Adipocyte (in vitro differentiated cells): ENCODE results near the gene CHRND.
"Not testable (repeated sequence)": the region's sequence is repeated elsewhere in the genome, so short reads cannot be mapped to it uniquely, and the experiment has no call there.

Experiments
- DNase-seq: peaks from one replicate; pipeline ENCODE4 v3.0.0-alpha.2; 2015; ENCODE audit warnings: low read depth
- H3K27me3 ChIP-seq: replicated peaks from 2 replicates; pipeline ENCODE4 v1.7.0; 2013; ENCODE audit warnings: mild to moderate bottlenecking, low read length, moderate library complexity; ENCODE audit not compliant: control insufficient read depth, insufficient read depth
- H3K36me3 ChIP-seq: 2 replicates; pipeline ENCODE4 v1.7.0; 2013; ENCODE audit warnings: low read length, mild to moderate bottlenecking, moderate library complexity; ENCODE audit not compliant: control insufficient read depth, insufficient read depth, severe bottlenecking
- H3K4me1 ChIP-seq: 2 replicates; pipeline ENCODE4 v1.7.0; 2013; ENCODE audit warnings: mild to moderate bottlenecking, low read length, moderate library complexity; ENCODE audit not compliant: control insufficient read depth, insufficient read depth
- H3K4me3 ChIP-seq: 2 replicates; pipeline ENCODE4 v1.7.0; 2013; ENCODE audit warnings: mild to moderate bottlenecking, low read length, moderate library complexity
- H3K9ac ChIP-seq: 2 replicates; pipeline ENCODE4 v1.7.0; 2013; ENCODE audit warnings: mild to moderate bottlenecking, low read length, moderate library complexity
- H3K9me3 ChIP-seq: 2 replicates; pipeline ENCODE4 v1.7.0; 2013; ENCODE audit warnings: mild to moderate bottlenecking, low read length, moderate library complexity; ENCODE audit not compliant: control insufficient read depth

Gene CHRND

GRCh38 chr2:232523682-232524597 lies 2.0 kb upstream of the CHRND start:
- H3K9ac ChIP-seq, result no peak overlapping the region
- H3K36me3 ChIP-seq, result no peaks in the 10 kb centered on the region
- DNase-seq, result peak; percentile 51
- H3K4me3 ChIP-seq, result no peak overlapping the region
- peaks cover 2% of the 10 kb centered on the region for H3K4me1 ChIP-seq
- peaks cover 60% of the 10 kb centered on the region for H3K27me3 ChIP-seq
- H3K9me3 ChIP-seq, result no peaks in the 10 kb centered on the region

- no peak overlapping the region for H3K9ac ChIP-seq
- H3K27me3 ChIP-seq, result peaks cover 61% of the 10 kb centered on the region
- H3K36me3 ChIP-seq, result no peaks in the 10 kb centered on the region
- H3K4me3 ChIP-seq, result no peak overlapping the region
- no peak for DNase-seq
- no peaks in the 10 kb centered on the region for H3K9me3 ChIP-seq
- peaks cover 2% of the 10 kb centered on the region for H3K4me1 ChIP-seq
Measured at GRCh38 chr2:232524771-232525170, 1.2 kb upstream of the CHRND start.

- DNase-seq, result no peak
- peaks cover 60% of the 10 kb centered on the region for H3K27me3 ChIP-seq
Measured at GRCh38 chr2:232525199-232525598, 761 bp upstream of the CHRND start.

GRCh38 chr2:232526372-232526941 lies 497 bp downstream of the CHRND start:
- peaks cover 2% of the 10 kb centered on the region for H3K4me1 ChIP-seq
- no peak for DNase-seq
- no peak overlapping the region for H3K4me3 ChIP-seq
- peaks cover 55% of the 10 kb centered on the region for H3K27me3 ChIP-seq
- H3K9me3 ChIP-seq, result no peaks in the 10 kb centered on the region
- no peak overlapping the region for H3K9ac ChIP-seq
- no peaks in the 10 kb centered on the region for H3K36me3 ChIP-seq

More at GRCh38 chr2:232525199-232525598, 761 bp upstream of the CHRND start:
- no peaks in the 10 kb centered on the region for H3K36me3 ChIP-seq
- H3K9ac ChIP-seq, result no peak overlapping the region
- no peaks in the 10 kb centered on the region for H3K9me3 ChIP-seq
- peaks cover 2% of the 10 kb centered on the region for H3K4me1 ChIP-seq
- H3K4me3 ChIP-seq, result no peak overlapping the region

GRCh38 chr2:232527905-232528470 lies 2.0 kb downstream of the CHRND start:
- Histone ChIP-seq H3K9me3 (no peaks in the 10 kb centered on the region), H3K36me3 (no peaks in the 10 kb centered on the region), H3K4me1 (peaks cover 2% of the 10 kb centered on the region), H3K27me3 (peaks cover 47% of the 10 kb centered on the region), H3K4me3 (no peak overlapping the region), H3K9ac (no peak overlapping the region)
- no peak for DNase-seq

DNA sequence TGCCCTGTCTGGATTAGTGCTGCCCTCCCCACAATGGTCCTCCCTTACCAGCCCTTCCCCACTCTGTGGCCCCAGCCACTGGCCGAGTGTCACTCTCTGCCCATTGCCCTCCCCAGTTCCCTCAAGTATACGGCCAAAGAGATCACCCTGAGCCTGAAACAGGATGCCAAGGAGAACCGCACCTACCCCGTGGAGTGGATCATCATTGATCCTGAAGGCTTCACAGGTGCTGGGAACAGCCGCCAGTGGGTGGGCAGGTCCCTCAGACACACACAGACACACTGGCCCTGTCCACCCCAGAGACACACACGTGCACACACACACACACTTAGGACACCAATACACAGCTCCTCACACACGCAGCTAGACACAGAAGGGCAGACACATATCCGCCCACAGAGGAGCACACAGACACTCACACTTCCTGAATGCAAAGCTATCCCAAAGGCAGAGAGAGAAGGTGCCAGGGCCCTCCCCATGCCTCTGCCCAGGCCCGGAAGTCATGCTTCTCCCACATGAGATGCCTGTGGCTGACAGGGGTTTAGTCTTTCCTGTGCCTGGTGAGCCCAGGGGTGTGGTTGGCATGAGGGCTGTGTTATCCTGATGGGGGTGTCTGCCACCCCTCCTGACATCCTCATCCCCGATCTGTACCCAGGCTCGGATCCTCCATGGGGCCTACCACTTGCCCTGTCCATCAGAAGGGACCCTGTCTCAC lies 2.9 kb downstream of the CHRND start:
- no peaks in the 10 kb centered on the region for H3K9me3 ChIP-seq
- no peak overlapping the region for H3K4me3 ChIP-seq
- H3K4me1 ChIP-seq, result peaks cover 2% of the 10 kb centered on the region
- no peak for DNase-seq
- H3K36me3 ChIP-seq, result no peaks in the 10 kb centered on the region
- no peak overlapping the region for H3K9ac ChIP-seq
- peaks cover 41% of the 10 kb centered on the region for H3K27me3 ChIP-seq

- Histone ChIP-seq H3K9ac (no peak overlapping the region), H3K27me3 (peaks cover 37% of the 10 kb centered on the region), H3K4me3 (no peak overlapping the region), H3K9me3 (no peaks in the 10 kb centered on the region), H3K36me3 (no peaks in the 10 kb centered on the region), H3K4me1 (no peaks in the 10 kb centered on the region)
- no peak for DNase-seq
Measured at GRCh38 chr2:232529806-232530547, 4.0 kb downstream of the CHRND start.

DNA sequence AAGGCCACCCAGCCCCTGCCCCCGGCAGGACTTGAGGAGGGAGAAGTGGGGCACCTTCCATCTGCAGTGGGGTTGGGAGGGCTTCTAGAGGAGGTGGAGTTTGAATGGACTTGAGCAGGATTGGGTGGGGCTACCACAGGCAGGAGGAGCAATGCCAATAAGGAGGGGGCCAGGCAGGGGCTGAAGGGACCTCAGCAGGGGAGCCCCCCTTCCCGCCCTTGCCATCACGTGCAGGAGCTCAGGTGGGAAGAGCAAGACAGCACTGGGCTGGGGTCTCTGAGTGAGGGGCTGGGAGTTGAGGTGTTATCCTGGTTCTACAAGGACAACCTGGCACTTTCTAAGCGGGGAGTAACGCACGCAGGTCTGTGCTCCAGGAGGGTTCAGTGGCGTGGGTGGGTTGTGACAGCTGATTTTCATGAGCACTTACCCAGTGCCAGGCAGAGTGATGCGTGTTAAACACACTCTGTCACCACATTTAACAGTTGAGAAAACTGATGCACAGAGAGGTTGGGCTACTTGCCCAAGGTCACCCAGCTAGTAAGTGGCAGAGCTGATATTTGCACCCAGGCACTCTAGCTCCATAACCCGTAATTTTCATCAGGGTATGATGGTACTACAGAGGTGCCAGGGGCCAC lies 4.8 kb downstream of the CHRND start:
- no peak overlapping the region for H3K9ac ChIP-seq
- DNase-seq, result no peak
- peaks cover 38% of the 10 kb centered on the region for H3K27me3 ChIP-seq
- no peaks in the 10 kb centered on the region for H3K36me3 ChIP-seq
- no peak overlapping the region for H3K4me3 ChIP-seq
- H3K9me3 ChIP-seq, result no peaks in the 10 kb centered on the region
- H3K4me1 ChIP-seq, result no peaks in the 10 kb centered on the region

DNA sequence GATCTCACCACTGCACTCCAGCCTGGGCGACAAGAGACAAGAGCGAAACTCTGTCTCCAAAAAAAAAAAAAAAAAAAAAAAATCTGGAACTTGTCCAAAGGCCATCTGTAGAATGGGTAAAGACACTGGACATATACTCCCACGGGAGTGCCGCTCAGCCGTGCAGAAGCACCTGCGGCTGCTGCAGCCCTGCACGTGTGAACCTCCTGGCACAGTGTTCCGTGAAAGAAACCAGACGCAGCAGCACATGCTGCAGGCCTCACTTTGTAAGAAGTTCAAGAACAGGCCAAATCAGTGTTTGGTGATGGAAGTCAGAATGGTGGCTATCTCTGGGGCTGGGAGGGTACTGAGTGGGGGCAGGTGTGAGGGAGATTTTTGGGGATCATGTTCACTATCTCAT lies 6.5 kb downstream of the CHRND start:
- Histone ChIP-seq H3K9ac (no peak overlapping the region), H3K36me3 (no peaks in the 10 kb centered on the region), H3K9me3 (peaks cover 11% of the 10 kb centered on the region), H3K4me3 (no peak overlapping the region), H3K27me3 (peaks cover 45% of the 10 kb centered on the region), H3K4me1 (no peaks in the 10 kb centered on the region)
- DNase-seq, result no peak

DNA sequence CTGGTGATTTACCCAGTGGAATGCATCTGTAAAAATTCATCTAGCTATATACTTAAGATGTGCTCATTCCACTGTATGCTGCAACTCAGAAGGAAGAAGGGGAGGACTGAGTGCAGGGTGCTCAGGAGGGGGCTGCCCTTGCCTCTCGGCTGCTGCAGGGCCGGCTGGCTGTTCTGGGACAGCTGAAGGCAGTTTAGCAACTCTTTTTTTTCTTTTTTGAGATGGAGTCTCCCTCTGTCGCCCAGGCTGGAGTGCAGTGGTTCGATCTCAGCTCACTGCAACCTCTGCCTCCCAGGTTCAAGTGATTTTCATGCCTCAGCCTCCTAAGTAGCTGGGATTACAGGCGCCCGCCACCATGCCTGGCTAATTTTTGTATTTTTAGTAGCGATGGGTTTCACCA lies 6.9 kb downstream of the CHRND start:
- Histone ChIP-seq H3K9me3 (peaks cover 11% of the 10 kb centered on the region), H3K27me3 (peaks cover 45% of the 10 kb centered on the region)
- not testable (repeated sequence) for DNase-seq, H3K4me1 ChIP-seq, H3K4me3 ChIP-seq, H3K9ac ChIP-seq, H3K36me3 ChIP-seq
